HG03139 (cell line): ENCODE data around the gene RBMS3.

ENCODE experiments used
- ATAC-seq: cut with Tn5 transposase; IDR thresholded peaks from one replicate; pipeline ENCODE4 v1.9.1; 2021; ENCODE audit not compliant: unreplicated experiment

The RBMS3 gene

DNA sequence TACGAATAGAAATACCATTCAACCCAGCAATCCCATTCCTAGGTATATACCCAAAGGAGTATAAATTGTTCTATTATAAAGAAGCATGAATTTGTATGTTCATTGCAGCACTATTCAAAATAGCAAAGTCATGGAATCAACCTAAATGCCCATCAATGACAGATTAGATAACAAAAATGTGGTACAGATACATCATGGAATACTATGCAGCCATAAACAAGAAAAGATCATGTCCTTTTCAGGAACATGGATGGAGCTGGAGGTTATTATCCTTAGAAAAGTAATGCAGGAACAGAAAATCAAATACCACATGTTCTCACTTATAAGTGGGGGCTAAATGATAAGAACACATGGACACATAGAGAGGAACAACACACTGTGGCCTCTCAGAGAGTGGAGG, 571.9 kb downstream of the RBMS3 start:
- ATAC-seq, result no peak

DNA sequence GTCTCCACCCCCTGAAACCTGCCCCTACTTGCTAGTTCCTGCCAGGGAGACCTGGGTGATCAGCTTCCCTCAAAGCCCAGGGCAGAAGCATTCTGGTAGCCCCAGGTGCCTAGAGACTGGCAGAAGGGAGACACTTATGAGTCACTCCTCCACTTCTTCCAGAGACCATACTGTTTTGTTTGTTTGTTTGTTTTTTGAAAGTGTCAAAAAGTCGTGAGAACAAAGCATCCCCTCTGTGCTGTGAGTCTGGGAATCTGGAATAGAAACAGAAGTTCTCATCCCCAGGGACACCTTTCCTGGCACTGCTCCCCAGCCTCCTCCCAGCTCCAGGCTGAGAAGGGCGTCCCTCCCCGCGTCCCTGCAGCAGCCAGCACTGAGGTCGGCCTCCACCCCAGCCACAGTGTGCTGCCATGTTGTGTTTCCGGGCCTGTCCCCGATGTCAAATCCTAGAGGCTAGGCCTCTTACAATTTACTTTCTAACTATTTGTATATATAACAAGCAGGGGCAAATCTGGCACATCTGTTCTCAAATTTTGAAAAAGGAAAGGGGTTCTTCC, 573.0 kb downstream of the RBMS3 start:
- ATAC-seq, result no peak

DNA sequence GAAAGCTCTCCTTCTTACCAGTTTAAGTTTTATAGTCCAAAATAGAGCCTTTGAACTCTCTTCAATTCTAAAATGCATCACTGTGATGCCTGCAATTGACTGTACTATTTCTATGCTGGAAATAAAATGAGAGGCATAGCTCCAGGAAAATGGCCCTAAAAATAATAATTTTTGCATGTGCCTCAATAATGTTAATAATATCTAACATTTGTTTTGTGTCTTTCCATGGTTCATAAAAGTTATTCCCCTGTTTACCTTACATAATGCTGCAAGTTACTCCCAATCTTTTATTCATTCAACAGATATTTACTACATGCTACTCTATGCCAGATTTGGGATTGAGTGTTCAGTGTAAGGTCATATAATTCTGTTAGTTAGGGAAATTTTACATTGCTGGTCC, 574.0 kb downstream of the RBMS3 start:
- no peak for ATAC-seq

DNA sequence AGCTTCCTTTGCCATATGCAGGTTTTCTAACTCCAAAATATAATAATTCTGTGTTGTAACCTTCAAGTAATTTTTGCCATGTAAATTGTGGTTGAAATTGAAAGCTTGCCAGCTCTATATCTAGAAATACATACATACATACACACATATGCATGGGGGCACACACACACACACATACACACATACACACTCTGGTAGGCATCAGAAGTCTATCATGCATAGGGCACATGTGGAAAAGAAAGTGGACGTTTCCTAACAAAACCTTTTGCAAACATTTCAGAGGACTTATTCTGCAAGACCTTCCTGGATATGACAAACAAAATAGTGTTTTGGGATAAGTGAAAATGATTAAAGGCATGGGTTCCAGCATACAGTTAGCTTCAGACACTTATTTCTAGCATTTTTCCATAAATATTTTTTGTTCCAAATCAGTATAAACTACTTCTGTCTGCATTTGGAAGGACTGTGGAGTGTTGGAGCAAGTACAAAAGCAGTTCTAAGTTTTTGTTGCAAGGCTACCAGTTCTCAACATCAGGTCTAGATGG, 578.9 kb downstream of the RBMS3 start:
- ATAC-seq, result no peak

DNA sequence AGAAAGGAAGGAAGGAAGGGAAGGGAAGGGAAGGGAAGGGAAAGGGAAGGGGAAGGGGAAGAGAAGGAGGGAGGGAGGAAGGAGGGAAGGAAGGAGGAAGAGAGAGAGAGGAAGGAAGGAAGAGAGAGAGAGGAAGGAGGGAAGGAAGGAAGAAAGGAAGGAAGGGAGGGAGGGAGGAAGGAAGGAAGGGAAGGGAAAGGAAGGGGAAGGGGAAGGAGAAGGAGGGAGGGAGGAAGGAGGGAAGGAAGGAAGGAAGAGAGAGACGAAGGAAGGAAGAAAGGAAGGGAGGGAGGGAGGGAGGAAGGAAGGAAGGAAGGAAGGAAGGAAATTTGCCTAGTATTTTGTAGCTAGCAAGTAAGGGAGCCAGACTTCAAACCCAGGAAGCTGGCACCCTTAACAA, 583.9 kb downstream of the RBMS3 start:
- ATAC-seq, result no peak

DNA sequence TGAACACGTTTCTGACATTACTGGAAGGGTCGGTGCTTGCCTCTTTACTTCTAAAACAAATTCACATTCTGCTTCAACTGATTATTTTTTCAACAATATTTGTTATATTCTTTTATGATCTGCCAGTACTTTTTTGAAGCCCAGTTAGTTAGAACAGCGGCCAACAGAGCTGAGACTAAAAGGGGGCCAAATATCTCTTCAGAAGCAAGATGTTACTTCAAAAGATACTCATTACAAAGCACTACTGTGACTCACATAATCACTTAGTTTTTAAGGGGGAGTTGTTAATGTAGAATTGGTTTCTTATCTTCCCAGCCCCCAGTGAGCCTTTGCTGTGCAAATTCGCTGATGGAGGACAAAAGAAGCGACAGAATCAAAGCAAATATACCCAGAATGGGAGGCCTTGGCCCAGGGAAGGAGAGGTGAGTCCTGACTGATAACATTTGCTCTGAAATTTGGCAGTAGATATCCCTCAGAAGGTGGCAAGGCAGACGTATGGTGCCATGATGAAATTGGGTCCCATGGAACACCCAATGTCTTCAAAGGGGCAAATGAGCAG, 587.8 kb downstream of the RBMS3 start:
- no peak for ATAC-seq

DNA sequence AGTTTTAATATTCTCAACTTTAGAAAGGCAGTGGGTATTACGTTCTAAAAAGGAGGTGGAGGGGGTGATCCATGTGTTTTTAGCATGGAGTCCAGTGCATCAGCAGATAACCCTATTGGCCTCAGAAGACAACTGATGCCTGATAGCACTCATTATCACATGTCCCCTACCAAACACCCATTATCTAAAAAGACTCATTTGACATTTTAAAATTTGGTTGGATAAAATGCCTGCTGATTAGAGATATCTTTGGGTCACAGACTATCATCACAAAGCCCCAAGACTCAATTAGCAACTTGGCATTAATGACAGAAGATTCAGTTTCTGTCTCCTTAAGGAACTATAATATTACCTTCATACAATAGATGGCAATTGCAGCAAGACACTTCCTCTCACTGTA, 589.3 kb downstream of the RBMS3 start:
- ATAC-seq, result no peak

DNA sequence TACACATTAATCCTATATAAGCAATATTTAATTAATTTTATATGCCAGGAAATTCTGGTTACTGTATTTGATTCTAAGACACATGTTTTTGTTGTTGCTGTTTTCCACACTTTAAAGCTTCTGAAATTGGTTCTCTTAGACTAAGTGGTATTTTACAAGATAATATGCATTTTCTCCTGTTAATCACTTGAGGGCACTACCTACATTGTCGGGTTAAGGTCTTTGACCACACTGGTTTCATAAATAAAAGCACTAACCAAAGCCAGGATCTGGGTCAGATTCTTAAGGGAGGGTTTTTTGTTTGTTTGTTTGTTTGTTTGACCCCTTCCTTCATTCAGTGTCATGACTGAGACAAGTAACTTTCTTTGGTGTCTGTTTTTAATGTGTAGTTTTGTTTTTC, 590.2 kb downstream of the RBMS3 start:
- no peak for ATAC-seq

DNA sequence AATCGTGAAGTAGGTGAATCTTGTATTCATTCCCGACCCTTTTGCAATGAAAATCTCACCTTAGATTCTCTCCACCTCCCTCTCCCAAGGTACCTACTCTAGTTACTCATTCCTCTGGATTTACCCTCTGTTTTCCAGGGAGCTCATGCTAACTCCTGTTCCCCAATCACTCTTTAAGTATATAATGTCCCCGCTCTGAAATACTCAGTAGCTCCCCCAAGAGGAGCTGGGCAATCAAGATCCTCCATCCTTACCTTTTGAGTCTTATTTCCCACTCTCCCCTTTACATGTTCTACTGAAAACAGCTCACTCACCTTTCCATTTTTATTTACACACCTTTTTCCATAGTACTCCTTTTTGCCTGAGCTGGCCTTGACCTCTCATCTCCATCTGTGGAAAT, 599.9 kb downstream of the RBMS3 start:
- ATAC-seq, result no peak

DNA sequence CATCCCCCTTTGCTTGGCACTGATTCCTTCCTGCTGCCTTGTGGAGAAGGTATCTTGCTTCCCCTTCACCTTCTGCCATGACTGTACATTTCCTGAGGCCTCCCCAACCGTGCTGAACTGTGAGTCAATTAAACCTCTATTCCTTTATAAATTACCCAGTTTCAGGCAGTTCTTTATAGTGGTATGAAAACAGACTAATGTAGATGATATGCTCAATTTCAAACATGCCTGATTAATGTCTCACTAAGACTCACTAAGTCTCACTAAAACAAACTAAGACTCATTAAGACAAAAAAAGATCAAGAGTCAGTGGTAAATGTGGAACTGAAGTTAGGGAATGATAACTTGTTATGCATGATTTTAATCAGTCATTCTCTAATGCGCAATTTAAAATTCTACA, 606.6 kb downstream of the RBMS3 start:
- ATAC-seq, result no peak

DNA sequence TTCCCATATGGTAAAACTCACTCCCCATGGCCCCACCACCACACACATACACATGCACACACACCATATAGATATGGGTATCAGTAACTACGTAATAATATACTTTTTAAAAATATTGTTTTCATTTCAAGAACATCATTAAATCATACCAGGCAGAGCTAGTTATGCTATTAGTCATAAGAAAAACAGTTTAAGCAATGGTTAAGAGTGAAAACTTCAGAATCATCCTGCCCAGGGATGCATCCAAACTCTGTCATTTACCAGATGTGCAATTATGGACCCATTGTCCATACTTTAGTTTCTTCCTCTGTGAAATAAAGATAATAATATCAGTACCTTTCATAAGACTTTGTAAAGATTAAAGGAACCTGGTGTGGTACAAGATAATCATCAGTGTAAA, 608.3 kb downstream of the RBMS3 start:
- no peak for ATAC-seq

DNA sequence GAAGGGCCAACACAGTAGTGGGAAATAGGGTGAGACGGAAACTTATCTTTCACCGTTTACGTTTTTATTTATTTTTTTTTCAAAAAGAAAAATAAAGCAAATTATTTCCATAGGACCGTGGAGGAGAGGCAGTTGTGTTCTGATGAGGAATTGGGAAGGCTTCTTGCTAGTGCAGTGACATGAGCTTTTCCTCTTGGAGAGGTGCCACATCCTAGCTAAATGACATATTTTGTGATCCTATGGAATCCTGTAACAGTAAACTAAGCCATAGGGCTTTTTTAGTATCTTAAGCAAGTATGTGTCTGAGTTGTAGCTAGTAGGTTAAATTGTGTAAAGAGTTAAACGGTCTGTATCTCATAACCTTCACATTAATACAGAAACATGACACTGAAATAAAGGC, 609.9 kb downstream of the RBMS3 start:
- ATAC-seq, result no peak

DNA sequence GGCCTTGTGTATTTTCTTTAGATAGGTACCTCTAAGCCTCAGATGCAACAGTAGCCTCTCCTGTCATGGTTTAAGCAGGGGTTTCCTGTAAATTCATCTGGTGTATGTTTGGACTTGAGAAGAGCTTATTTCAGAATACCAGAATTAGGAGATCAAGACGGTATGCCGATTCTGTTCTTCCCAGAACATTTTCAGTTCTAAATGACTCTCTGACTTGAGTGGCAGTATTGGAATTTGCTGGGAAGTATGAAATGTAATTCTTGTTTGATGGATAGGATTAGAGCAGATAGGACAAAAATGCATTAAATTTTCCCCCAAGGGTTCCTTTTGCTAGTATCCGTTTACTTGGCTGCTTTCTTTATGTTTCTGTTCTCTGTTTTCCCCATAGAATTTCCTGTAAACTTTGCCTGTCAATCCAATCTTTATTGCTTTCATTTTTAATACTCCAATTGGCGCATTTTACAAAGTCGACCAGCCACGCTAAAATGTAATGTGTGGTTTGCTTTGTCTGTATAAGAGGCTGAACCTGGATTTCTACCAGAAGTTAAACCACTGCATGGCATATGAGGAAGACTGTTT, 612.2 kb downstream of the RBMS3 start:
- ATAC-seq, result no peak

DNA sequence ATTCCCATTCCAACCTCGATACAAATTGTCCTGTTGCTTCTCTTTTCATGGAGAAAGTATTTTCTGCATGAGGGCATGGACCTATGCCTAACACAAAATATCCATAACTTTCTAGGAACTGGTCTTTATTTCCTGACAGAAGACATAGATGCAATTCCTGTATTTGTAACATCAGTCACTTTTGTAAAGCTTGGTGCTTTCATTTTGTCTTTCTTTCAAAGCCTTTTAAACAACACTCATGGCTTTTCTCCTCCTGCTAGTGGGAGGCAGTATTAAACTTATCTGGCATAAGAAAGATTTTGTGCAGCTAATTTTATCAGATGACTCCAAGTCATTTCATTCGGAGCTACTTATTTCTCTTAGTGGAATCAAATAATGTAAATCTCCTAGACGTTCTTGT, 616.0 kb downstream of the RBMS3 start:
- ATAC-seq, result no peak

DNA sequence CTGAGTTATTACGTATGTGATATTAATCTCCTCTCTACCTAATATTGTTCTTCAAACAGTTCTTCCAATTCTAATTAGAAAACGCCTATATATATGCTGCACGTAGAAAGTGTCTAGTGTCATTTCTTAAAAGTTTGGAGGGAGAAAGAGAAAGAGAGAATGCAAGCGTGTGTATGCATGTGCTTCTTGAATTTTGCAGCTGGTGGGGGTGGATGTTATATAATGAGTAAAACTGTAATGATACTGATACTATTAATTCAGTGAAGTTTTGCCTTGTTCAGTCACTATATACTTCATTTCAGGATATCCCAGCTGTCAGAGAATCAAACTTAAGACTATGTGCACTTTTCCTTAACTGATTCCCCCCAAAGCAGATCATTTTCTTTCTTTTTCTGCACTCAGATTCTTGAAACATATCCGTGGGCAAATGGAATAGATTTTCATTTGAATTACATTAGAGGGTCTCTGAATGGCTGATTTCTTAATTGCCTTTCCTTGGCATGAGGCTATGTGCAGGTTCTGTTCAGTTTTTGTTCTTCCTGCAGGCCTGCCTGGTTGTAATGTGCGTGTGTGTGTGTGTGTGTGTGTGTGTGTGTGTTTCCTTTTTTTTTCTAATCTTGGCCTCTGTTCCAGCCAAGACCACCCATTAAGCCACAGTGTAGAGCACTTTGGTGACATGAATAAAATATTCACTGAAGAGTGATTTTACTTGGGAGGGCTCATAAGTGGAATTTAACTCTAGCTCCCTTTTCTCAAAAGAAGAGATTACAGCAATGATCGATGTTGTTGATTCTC, 617.5 kb downstream of the RBMS3 start:
- no peak for ATAC-seq

DNA sequence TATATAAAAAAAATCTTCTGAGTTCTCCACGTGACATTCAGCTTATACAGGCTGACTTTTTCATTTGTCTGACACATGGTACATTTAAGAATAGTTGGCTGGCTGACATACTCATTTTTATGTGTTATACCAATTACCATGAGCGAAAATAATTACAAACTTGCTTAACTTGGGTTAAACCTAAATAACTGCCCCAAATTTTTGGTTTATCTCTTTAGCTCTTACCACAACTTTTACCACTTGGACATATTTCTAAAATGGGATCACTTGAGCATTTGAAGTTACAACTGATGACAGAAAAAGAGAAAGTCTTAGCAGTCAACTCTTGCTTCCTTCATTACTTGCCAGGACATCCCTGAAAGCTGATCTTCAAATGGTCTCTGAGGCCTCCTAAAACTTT, 618.1 kb downstream of the RBMS3 start:
- no peak for ATAC-seq

DNA sequence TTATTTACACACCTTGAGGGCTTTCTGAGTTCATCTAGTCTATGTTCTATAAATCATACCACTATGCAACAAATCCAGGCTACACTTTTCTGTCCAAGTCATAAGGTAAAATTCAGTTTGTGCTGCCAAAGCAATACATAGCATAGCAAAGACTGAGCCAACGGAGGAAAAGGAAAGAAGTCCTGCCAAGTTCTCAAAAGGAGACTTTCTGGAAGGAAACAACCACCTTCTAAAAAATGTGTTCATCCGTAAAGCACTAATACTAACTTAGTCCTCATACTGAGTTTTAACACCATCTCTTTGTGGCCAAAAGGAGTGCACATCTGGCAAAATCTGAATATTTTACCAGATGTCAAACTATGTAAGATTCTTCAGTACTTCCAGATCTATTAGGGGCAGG, 620.2 kb downstream of the RBMS3 start:
- ATAC-seq, result no peak

DNA sequence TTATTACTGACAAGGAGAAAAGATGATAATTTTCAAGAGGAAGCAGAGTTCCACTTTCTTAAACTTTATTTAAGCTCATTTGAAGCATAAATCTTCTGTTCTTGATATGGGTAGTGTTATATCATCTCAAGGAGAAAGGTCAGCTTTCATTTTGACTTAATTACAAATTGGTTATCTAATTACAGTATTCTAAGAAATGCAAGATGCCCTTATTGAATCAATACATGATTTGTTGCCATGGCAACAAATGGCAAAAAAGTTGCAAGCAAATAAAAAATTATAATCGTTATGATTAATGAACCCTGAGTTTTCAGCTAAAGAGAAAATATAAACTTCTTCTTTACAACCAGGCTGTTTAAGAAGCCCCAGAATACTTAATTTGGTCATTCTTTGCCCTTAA, 622.7 kb downstream of the RBMS3 start:
- no peak for ATAC-seq

DNA sequence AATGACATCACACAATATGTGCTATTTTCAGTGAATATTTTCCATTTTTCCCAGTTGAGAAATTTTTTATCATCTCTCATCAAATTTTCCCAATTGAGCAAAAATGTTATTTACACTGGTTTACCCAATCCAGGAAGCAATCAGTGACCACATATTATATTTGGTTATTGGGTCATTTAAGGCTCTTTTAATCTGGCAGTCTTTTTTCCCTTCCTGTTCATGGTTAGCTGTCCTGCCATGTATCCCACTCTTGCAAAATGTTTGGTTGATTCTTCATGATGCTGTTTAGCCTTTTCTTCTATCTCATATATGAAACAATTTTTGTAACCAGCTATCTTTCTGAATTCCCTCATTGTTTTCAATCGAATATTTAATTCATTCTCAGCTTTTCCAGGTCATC, 626.0 kb downstream of the RBMS3 start:
- no peak for ATAC-seq

DNA sequence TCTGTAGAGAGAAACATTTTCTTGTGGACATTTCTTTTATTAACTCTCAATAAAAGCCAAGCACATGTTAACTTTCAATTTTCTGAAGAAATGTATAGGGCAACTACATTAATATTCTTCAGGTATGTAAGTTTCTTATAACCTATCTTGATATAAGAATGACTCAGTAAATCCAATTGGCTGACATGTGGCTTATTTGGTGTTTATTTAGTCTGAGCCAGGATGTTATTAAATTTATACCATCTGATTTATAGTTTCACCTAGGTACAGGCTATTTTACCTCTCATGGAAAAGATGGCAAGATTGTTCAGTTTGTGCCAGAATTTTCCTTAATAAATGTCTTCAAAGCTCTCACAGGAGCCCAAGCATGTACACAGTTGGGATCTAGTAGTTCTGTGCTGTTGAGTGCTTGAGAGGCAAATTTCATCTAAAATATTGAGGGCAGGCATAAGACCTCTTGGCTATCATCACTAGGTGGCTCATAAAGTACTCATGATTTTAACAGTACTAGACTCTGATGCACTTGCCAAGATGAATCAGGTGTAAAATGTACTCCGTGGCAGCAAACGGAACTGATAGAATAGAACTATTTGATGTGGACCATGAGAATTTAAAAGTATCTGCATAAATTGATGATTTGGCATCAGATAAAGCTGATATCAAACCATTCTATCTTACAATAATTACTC, 631.9 kb downstream of the RBMS3 start:
- no peak for ATAC-seq

DNA sequence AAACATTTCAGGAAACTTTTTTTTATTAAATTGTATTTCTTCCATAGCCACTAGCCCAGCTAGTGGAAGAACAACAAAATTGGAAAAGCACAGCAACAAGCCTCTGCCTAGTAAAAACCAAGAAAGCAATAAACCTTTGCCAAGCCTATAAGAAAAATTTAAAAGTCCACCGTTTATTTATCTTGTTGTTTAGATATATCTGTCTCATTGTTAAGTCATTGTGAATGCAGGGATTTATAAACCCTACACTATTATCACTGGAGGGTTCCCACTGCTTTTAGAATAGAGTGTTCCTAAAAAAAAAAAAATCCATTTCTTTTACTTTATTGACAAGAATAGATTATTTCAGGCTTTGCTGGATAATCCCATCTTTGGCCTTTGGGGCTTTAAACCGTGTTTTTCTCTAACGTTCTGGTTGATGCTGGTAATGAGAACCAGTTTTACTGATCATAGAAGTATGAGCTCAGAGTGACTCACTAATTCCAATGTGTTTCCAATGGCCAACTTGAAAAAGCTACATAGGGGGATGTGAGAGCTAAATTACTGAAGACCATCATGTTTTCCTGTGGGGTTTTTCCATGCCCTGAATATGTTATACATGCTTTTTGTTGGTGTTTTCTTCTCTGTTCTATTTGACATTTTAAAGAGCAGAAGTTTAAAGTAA, 634.1 kb downstream of the RBMS3 start:
- ATAC-seq, result no peak
